Anterior cingulate cortex (tissue), 58 donors: ENCODE measurements around the gene CRYBA2.
A peak's percentile ranks its signal among the peaks of the same experiment; 100 is the strongest.

Experiments used
- DNase-seq, 58 donors: peaks; one replicate each; lab custom pipeline; 2025; lab: John Stamatoyannopoulos, UW

CRYBA2 gene

DNA sequence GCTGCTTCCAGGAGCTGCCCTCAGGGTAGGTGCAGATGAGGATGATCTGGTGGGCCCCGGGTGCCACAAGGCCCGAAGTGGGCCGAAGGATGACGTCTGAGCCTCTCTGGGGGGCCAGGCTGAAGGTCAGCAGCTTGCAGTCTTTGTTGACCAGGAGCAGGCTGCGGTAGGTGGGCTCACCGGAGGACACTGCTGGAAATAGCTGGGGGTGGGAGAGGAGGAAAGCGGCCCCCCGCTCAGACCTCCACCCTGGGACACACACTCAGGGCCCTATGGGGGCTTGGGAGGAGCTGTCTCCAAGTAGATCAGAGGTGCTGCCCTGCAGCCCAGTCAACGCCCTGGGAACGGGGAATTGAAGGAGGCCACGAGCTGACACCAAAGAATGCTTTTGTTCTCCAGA, 30.8 kb upstream of the CRYBA2 start:
- no peak for DNase-seq

DNA sequence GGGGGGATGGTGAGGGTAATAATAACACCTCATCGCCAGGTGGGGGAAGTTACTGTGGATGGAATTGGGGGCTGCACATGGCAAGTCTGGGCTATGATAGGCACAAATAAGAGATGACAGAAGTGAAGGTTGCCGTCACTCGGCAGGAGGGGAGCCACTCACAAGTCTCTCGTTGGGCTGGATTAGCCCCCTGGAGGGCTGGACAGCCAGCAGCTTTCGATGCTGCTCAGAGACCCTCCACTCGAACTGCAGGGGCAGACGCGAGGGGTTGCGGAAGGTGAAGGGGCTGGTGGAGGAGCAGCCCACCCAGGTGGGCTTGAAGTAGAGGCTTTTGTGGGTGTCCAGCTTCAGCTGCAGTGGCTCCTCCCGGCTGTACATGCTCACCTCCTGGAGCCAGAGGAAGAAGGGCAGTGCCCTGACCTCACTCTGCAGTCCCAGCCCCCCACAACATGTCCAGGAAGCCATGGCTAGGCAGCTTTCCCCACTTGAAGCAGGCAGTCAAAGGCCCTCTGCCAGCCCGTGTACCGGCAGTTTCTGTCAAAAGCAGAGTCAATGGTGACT, 29.9 kb upstream of the CRYBA2 start:
- no peak for DNase-seq

DNA sequence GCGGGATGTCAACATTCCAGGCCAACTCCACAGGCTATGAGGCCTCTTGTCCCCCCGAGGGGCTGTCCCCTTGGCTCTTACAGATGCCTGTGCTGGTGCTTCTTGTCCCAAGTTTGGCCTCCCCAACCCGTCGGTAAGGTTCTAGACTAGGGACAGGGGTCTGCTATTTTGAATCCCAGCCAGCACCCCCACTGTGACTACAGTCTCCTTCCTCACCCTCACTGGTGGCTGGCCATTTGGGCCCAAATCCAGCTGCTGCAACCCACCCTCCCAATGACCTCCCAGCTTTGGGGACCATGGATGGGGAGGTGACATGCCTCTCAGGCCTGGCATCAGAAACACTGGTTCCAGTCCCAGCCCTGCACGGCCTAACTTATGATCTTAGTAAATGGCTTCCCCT, 29.4 kb upstream of the CRYBA2 start:
- no peak for DNase-seq

DNA sequence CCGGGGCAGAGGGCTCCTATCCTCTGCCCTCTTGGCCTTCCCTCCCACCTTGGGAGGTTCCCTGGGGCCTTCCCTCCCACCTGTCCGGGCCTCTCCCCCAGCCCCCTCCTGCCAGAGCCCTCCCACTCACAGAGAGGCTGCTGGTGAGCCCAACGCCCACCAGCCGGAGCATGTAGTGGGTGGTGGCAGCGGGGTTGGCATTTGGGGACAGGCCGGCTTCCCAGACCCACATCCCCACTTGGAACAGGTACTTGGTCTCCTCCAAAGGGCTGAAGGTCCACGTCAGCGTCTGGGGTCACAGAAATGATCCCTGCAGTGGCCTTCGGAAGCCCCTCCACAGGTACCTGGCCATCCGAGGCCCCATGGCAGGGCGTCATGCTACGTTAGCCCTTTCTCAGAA, 28.8 kb upstream of the CRYBA2 start:
- DNase-seq = no peak

DNA sequence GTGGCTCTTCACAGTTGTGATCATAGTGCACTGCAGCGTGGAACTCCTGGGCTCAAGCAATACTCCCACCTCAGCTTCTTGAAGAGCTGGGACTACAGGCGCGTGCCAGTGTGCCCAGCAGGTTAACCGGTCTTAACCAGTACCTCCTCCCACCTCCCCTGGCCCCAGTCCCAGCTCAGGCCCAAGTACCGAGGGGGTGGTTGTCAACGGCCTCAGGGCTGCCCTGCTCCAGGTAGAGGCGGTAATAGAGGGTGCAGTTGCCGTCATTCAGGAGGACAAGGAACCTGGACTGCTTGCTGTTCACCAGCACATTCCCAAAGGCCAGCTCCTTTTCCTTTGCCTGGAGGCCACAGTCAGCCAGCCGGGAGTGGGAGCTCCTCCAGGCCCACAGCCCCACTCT, 28.4 kb upstream of the CRYBA2 start:
- DNase-seq = no peak

DNA sequence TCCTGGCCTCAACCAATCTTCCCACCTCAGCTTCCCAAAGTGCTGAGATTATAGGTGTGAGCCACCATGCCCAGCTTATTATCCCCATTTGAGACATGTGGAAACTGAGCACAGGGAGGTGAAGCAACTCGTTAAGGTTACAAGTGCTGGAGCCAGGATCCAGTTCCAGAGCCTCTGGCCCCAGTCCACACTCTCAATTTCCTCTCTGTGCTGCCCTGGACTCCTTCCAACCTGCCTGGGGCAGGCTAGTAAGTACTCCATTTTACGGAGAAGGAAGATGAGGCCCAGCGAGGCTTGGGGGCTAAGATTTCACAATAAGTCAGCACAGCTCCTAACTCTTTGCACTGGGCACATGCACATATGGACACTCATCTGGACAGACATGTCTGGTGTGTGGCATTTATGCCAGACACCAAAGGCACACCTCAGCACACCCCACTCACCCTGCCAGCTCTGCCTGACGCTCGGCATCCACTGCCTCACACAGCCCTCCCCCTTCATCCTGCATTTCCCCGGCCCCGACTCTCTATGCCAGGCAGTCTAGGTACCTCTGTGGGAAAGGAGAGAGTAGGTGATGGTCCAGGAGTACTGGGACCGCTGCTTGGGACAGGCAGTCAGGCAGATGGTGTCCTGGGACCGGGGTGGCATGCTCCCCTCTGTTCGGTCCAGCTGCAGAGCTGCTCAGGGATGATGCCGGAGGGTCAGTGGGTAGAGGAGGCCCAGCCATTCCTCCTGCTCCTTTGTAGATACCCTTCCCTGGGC, 27.6 kb upstream of the CRYBA2 start:
- no peak for DNase-seq

DNA sequence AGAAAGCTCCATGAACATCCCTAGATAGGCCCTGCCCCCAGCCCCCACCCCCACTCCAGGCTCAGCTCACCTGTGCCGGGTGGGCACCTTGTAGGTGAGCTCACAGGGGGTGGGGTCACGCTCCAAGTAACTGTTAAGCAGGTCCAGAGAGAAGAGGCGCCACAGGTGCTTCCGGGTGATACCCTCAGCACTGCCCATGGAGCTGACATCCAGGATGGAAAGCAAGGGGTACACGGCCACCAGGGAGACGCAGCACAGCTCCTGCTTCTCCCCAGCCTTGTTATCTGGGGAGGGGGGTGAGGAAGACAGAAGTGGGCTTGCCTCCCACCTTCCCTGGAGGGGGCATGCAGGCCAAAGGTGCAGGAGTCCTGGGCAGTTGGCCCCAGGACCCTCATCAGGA, 26.2 kb upstream of the CRYBA2 start:
- DNase-seq = no peak

DNA sequence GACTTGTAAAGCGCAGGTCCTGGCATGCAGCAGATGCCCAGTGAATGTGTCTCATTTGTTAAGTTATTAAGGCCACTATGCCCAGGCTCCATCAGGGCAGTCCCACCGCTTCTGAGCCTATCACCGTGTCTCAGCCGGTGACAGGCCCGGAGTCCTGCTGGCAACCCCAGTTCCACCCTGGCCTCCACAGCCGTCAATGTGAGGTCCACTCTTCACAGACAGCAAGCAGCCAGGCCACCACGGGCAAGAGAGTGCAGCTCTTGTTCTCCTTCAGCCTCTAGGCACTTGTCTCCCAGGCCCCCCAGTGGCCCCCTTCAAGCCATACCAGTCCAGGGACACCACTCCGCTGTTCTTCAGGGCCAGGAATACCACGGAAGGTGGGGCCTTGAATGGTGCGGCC, 25.5 kb upstream of the CRYBA2 start:
- no peak for DNase-seq

DNA sequence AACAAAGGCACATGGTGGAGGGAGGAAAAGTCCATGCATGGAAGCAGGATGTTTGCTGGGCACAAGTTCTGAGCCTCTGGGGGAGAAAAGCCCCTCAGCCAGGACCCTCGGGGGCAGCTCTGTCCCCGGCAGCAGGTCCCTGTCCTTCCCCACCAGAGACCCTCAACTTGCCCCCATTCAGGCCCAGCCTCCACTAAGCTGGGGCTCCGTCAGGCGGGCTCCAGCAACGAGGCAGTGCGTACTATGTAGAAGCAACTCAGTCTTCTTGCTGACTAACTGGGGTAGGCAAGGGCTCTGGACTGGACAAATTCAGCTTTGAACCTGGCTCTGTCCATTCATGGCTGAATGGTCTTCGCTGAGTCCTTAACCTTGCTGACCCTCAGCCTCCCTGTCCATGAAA, 25.1 kb upstream of the CRYBA2 start:
- no peak for DNase-seq

DNA sequence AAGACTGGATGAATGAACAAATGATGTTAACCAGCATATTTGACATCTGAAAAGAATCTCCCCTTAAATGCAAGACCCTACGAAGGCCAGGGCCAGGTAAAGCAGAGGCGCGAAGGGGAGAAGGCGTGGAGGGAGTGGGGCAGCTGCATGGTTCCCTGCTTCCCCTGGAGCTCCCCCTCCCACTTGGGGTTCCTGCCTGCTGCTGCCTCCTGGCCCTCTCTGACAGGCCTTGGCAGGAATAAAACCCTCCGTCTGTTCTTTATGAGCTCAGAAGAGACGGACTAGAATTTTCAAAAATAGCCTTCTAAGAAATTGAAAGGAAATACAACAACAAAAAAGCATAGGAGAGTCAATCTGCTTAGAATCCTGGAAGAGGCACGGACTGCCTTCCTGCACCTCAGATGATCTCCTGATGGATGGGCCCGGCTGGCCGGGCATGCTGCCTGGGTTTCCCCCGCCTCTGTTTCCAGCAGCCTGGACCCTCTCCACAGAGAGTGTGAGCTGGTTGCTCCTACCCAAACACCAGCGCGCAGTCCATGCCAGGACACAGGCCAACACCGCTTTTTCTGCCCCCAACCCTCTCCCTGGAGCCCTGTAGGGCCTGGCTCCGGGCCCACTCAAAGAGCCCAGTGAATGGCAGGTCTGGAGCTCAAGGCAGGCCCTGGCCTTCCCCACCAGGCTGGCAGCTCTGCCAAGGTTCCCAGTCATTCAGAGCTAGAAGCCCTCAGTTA, 24.1 kb upstream of the CRYBA2 start:
- peak in 53 of 58 donors; percentile 13 to 90 (median 66) for DNase-seq

DNA sequence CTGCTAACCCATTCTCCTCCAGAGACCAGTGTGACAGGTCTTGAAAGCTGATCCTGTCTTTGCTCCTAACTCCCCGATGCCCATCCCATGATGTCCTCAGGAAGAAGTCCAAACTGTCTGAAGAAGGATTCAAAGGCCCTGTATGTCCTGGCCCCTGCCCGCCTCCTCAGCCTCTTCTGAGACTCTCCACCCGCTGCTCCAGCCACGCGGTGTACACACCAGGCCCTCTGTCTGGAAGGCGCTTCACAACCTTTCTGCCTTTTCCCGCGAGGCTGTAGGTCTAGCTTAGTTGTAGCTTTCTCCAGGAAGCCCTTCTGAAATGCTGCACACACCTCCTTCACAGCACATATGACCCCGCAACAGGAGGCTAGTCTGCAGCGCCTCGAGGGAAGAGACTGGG, 23.5 kb upstream of the CRYBA2 start:
- DNase-seq = no peak

DNA sequence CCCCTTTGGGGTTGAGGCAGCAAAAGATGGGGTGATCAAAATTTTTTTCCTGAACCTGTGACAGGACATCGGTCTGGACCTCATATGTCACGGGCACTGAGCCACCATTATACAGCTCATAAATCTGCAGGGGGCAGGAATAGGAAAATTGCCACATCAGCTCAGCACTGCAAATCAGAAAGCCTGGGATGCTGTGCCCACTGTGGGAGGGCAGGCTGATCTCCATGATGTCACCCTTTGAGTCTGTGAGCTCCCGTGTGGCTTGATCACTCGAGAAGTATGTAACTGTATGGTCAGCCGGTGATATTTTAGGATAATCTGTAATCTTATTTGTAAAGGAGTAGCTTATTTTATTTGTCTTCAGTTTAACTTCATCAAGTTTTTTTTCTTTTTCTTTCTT, 17.7 kb upstream of the CRYBA2 start:
- no peak for DNase-seq

DNA sequence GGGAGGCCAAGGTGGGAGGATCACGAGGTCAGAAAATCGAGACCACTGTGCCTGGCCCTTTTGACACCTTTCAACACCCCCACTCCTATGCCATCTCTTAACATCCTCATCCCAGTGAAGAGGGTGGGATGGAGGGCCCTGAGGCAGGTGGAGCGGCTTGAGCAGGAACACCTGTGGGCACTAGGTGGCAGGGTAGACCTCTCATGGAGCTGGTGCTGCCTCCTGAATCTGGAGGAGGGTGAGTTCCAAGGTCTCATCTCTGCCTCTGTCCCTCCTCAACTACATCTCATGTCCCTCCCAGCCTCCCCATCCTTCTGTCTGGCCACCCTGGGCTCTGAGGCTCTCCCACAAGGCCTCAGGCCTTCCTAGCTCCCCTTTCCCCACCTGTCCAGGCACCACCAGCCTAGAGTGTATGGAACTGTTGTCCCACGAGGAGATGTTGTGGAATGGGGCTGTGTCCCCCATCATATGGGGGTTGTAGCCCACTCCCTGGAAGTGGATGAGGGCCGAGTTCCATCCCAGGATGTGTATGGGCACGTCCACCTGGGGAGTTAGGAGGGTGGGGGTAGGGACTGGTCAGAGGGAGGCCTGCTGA, 17.0 kb upstream of the CRYBA2 start:
- DNase-seq = no peak

DNA sequence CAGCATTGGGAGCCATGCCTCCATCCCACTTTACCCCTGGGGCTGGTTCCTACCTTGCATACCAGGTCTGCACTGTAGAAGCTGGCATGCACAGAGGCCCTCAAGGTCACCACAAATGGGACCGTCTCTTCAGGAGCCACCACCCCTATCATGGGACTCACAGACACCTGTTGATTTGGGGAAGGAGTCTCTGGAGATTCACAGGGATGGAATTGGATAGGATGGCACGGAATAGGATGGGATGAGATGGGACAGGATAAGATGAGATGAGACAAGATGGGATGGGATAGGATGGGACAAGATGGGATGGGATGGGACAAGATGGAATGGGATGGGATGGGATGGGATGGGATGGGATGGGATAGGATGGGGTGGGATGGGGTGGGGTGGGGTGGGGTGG, 16.1 kb upstream of the CRYBA2 start:
- DNase-seq = no peak

DNA sequence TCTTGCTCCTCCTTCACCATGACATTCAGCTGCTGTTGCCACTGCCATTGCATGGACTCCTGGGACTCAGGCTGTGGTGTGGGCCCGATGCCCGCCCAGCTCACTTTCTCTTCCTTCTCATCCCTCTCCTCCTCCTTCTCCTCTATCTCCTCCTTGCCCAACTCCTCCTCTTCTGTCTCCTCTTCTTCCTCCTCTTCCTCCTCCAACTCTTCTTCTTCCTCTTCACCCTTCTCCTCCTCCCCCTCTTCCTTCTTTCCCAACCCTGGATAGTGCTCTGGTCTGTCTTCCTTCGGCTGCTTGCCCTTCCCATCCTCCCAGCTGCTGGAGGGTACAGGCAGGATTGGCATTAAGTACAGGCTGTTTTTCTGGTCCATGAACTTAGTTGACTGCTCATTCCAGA, 10.8 kb upstream of the CRYBA2 start:
- DNase-seq = no peak

DNA sequence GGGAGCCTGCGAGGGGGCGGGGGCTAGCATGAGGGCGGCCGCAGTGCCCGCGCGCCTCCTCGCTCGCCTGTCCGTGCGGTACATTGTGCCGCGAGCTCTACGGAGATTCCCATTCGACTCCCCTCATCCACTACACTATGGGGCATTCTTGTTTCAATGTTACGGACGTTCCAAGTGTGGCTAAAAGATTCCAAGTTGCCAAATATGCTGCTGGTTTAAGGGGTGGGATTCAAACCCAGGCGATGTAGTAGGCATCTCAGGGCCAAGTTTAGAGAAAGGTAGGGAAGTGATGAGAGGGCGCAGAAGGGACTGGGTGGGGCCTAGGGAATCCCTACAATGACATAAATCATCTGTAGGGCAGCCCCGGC, 10.0 kb upstream of the CRYBA2 start:
- DNase-seq = no peak

DNA sequence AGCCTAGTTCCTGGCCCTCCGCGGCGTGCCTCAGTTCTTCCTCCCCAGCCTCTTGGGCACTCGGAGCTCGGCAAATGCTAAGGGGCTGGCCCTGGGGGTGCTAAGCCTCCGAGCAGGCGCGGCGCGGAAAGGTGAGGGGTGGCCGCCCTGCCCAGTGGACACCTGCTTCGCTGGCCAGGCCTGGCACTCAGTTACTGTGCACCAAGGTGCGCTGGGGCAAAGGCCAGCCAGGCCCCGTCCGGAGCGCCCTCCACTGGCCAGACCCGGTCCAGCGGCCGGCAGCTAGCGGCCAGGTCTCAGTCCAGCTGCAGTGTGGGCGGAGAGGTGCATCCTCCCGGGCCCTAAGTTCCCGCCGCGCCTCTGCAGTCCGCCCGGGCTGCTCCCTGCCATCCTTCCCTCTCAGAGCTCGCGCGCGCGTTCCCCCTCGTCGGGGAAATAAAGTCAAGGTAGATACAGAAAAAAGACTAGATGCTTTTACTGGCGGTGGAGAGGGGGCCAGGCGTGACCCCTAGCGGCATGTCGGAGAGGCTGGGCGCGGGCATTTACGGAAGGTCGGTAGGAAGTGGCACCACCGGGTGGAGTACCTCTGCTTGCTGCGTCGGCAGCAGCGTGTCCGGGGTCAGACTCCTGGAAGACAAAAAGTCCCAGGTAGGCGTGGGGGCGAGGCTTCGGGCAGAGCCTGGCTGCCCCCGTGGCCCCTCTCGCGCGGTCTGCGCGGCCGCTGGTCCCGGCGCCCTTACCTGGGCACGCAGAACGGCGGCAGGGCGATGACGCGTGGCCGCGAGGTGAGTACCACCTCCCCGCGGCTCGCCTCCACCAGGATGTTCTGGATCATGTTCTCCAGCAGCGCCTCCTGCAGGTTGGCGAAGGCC, 9.4 kb upstream of the CRYBA2 start:
- peak in 4 of 58 donors; percentile 3 to 20 (median 6) for DNase-seq

DNA sequence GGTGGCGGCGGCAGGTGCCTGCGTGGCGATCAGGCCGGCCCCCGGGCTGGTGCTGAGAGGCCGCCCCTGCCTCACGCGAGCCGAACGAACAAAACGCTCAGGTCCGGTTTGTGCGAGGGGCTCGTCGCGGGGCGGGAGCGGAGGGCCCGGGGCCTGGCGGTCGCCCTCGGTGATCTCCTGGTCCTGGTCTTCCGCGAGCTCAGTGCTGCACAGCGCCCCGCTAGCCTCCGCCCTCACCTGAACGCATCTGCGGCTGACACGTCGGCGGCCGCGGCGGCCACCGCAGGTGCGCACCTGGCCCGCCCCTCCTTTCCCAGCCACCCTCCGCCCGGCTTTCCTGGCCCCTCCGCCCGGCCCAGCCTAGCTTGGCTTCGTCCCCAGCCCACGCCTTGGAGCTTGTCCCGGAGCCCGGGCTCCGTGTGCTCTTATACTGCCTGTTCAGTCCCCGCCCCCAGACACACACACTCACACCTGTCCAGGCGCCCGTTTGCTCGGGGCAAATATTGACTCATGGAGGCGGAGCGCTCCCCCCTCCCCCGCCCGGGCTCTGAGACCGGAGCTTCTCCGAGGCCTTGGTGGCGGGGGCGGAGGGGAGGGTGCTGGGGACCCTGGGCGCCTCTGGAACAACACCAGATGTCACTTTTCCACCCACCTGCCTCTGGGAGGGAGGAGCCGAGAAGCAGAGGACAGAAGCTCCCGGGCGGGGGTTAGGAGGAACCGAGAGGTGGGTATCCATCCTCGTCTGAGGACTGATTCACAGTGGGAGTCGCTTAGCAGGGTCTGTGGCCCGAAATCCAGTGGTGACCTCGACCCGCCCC, 8.6 kb upstream of the CRYBA2 start:
- DNase-seq = no peak

DNA sequence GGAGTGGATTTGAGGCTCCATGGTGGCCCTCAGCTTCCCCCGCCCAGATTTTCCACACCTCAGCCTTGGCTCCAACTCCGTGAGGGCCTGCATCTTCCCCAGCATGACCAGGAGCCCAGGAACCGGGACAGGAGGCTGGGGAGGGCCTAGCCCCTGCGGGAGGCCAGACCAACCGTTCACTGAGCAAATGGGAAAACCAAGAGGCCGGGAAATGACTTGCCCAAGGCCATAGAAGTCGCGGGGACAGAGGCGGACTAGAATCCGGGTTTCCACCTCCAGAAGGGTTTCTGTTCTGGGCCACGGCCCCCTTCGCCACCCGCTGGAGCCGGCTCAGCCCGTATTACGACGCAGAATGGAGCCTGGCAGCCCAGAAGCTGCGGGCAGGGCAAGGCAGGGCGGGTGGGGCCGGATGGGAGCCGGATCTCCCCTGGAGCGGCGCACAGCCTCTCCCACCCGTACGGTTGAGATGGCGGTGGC, 7.9 kb upstream of the CRYBA2 start:
- no peak for DNase-seq

DNA sequence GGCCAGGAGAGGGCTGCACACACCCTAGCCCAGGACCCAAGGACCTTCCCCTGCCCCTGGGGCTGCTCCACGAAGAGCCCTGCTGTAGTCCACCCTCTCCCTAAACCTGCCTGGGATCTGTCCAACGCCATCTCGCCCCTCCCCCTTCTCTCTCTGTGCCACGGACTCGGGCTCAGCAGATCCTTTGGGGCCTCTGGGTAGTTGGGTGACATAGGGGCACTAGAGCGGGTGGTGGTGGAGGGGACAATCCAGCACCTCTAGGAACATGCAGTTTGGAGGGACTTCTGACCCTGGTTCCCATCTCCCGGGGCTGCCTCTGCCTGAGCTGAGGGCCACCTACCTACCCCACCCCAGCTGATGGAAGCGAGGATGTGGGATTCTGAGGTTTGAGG, 7.3 kb upstream of the CRYBA2 start:
- no peak for DNase-seq
